ENCODE measurements around the gene HPS4. TPM values are rescaled to one million over a fixed set of nuclear protein-coding genes. Genes with fewer than 3 reads are reported as not detected.
"Not testable (repeated sequence)": the region's sequence is repeated elsewhere in the genome, so short reads cannot be mapped to it uniquely, and the experiment has no call there.

The HPS4 gene
- total RNA-seq, 1 donor = 28.1 TPM

DNA sequence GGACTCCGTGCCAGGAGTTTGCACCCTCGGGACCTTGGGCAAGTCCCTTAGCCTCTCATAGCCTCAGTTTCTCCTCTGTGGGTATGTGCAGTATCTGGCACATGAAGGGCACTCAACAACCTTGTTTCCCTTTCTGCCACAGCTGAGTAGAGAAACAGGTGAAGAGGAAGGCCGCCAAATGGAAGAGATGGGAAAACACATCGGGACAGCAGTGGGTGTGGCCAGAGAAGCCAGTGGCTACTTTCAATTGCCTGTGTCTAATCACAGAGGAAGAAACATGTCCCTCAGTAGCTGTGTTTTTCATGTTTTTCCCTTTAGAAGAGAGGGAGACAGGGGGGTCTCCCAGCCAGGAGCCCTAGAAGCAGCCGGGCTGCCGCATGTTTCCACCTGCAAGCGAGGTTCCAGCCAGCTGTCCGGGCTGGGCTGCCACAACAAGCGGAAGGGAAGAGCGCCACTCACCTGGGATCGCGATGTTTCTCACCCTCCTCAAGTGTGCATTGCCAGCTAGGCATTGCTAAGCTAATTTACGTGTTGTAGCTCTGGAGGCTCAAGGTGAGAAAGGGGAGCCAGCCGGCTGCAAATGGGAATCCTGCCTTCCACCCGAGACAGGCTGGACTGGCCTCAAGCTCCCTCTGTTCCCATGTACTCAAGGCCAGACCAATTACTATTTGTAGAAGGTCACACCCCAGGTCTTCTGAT is 37.9 kb downstream of the HPS4 start:
- no peak overlapping the region for H3K4me3 ChIP-seq (ENCODE audit: low read depth, low read length)
- no peak for TF ChIP-seq CTCF (IDR thresholded peaks at IDR 0.05; ENCODE audit: insufficient read depth, low read depth, low read length)
- DNase-seq (ENCODE audit: low read depth) = no peak

- H3K4me3 ChIP-seq (ENCODE audit: low read depth, low read length) = no peak overlapping the region
- TF ChIP-seq CTCF (IDR thresholded peaks at IDR 0.05; ENCODE audit: insufficient read depth, low read depth, low read length) = no peak
- DNase-seq (ENCODE audit: low read depth) = no peak
These were observed 38.8 kb downstream of the HPS4 start for GRCh38 chr22:26444777-26445176.

GRCh38 chr22:26443901-26444690 is 39.5 kb downstream of the HPS4 start:
- TF ChIP-seq CTCF (IDR thresholded peaks at IDR 0.05; ENCODE audit: insufficient read depth, low read depth, low read length) = no peak
- H3K4me3 ChIP-seq (ENCODE audit: low read depth, low read length) = no peak overlapping the region
- DNase-seq (ENCODE audit: low read depth) = no peak

DNA sequence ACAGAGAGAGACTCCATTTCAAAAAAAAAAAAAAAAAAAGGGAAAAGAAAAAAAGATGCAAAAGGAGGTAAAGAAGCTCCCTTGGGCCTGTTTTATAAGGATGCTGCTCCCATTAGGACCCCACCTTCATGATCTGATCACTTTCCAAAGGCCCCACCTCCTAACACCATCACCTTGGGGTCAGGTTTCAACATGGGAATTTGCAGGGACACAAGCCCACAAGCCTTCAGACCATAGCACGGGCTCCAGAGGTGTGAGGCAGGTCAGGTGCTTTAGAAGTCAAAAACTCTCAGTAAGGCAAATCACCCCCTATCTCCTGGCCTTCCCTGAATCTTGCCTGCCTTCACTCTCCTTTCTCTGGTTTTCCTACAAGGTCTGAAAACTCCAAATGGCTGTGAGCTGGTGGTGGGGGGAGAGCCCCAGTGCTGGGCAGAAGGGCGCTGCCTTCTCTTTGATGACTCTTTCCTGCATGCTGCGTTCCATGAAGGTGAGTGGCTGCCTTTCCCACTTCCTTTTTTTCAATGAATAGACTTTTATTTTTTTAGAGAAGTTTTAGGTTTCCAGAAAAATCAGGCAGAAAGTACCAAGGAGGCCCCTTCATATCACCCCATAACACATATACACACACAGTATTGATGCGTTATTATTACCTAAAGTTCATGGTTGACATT is 41.4 kb downstream of the HPS4 start:
- TF ChIP-seq CTCF (IDR thresholded peaks at IDR 0.05; ENCODE audit: insufficient read depth, low read depth, low read length) = no peak
- no peak overlapping the region for H3K4me3 ChIP-seq (ENCODE audit: low read depth, low read length)
- no peak for DNase-seq (ENCODE audit: low read depth)

DNA sequence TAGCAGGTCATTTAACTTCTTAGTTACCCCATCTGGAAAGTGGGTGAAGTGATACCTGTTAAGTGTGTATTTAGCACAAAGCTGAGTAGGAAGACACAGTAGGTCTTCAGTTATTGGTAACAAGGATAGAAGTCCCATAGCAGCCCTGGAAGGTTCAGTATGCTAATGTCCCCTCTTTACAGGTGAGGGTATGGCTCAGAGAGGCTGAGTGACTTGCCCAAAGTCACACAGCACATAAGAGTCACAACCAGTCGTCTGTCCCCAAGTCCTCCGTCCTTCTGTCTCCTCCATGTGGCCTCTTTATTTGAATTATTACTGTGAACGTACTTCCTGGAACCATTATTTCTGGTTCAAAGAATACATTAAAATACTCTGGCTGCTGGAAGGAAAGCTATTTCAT is 44.0 kb downstream of the HPS4 start:
- H3K4me3 ChIP-seq (ENCODE audit: low read depth, low read length) = no peak overlapping the region
- TF ChIP-seq CTCF (IDR thresholded peaks at IDR 0.05; ENCODE audit: insufficient read depth, low read depth, low read length) = no peak
- DNase-seq (ENCODE audit: low read depth) = no peak

DNA sequence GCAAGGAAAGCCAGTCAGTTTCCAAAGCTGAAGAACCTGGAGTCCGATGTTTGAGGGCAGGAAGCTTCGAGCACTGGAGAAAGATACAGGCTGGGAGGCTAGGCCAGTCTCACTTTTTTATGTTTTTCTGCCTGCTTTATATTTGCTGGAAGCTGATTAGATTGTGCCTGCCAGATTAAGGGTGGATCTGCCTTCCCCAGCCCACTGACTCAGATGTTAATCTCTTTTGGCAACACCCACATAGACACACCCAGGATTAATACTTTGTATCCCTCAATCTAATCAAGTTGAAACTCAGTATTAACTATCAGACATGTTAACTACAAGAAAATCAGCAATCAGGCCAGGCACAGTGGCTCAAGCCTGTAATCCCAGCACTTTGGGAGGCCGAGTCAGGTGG is 44.8 kb downstream of the HPS4 start:
- H3K4me3 ChIP-seq (ENCODE audit: low read depth, low read length); DNase-seq (ENCODE audit: low read depth): not testable (repeated sequence)

GRCh38 chr22:26437694-26438392 is 45.7 kb downstream of the HPS4 start:
- no peak overlapping the region for H3K4me3 ChIP-seq (ENCODE audit: low read depth, low read length)
- TF ChIP-seq CTCF (IDR thresholded peaks at IDR 0.05; ENCODE audit: insufficient read depth, low read depth, low read length) = no peak
- DNase-seq (ENCODE audit: low read depth) = no peak

Data from fibroblast of villous mesenchyme (primary cell).